Right lobe of liver (tissue), 6 donors: Measurements from ENCODE around the gene FAM241B. TPM values are rescaled to one million over a fixed set of nuclear protein-coding genes. Genes with fewer than 3 reads are reported as not detected.

Experiments
- ATAC-seq, 4 donors: fragments of 200-7000 bp; cut with Tn5 transposase; one replicate each; pipeline ENCODE4 v1.9.1; 2020; ENCODE audit warnings: mild to moderate bottlenecking in 4 of 4, moderate library complexity in 4 of 4
- DNase-seq, 3 donors: peaks; one replicate each; pipeline ENCODE4 v3.0.0-alpha.2; 2020
- H3K27ac ChIP-seq, 3 donors: fragments of 200-600 bp; one replicate each; pipeline ENCODE4 v1.8.0; 2022
- H3K27me3 ChIP-seq, 2 donors: fragments of 200-600 bp; one replicate each; pipeline ENCODE4 v1.8.0; 2022
- H3K36me3 ChIP-seq, 4 donors: fragments of 200-600 bp; sonication (generic) in 1 of 4; one replicate each; pipeline versions ENCODE4 v1.5.1 to v1.8.0; 2017 to 2022; ENCODE audit warnings: control low read depth in 1 of 4
- H3K4me1 ChIP-seq, 4 donors: fragments of 200-600 bp; sonication (generic) in 1 of 4; one replicate each; pipeline versions ENCODE4 v1.5.1 to v1.8.0; 2017 to 2022; ENCODE audit warnings: control low read depth in 1 of 4
- H3K4me3 ChIP-seq, 3 donors: fragments of 200-600 bp; one replicate each; pipeline ENCODE4 v1.8.0; 2022
- H3K9me3 ChIP-seq, 4 donors: fragments of 200-600 bp; sonication (generic) in 1 of 4; one replicate each; pipeline versions ENCODE4 v1.5.1 to v1.8.0; 2017 to 2022; ENCODE audit warnings: control low read depth in 1 of 4
- POLR2A ChIP-seq: fragments of 450-650 bp; IDR thresholded peaks from one replicate; pipeline ENCODE4 v1.6.1; 2017; ENCODE audit warnings: antibody characterized with exemption, mild to moderate bottlenecking
- WGBS: methylation state at CpG from one replicate; pipeline ENCODE4 v1.1.6; 2018; ENCODE audit warnings: low coverage, low lambda C conversion rate; ENCODE audit not compliant: insufficient coverage; ENCODE audit errors: missing lambda C conversion rate; 5-methylcytosine and 5-hydroxymethylcytosine counted together
- intact Hi-C, 2 donors: fragments of 100-400 bp; cut with DNase I; formaldehyde crosslinking; loops; one replicate each; pipeline versions ENCODE4 v1.11.2 to v1.14.1; 2022
- total RNA-seq, 6 experiments: library from RNA; depleted of rRNA in 2 of 6; stranded (reverse); fragments of >200 nt in 2 of 6; fragmentation: NEBNext Ultra II Directional in 3 of 6; extraction: Animal tissue kit (Norgen Biotek cat#: 25700) in 3 of 6; gene quantifications; one replicate each; pipeline versions ENCODE4 v1.1.0 to v1.2.4, GENCODE V29; 2016 to 2023
- TF ChIP-seq, protein P1 (sequence below), 4 donors: fragments of 200-600 bp in 3 of 4; fragments of 450-650 bp in 1 of 4; IDR thresholded peaks; one replicate each; pipeline versions ENCODE4 v1.5.1 to v1.8.0; 2016 to 2022; ENCODE audit warnings: antibody characterized with exemption in 4 of 4, mild to moderate bottlenecking in 2 of 4
- donor health status: DM: no; HTN: yes; CAD: no.
- donor health status: DM: no; HTN: no; CAD: no.
- donor health status: DM: no; HTN: no; CAD: no.
- donor health status: DM: no; HTN: yes; CAD: no.
- donor health status: DM: no; HTN: yes; CAD: no.

The FAM241B gene
- total RNA-seq, 6 experiments from 2014 or later, result 0.74 to 3.9 (median 1.5) TPM

DNA sequence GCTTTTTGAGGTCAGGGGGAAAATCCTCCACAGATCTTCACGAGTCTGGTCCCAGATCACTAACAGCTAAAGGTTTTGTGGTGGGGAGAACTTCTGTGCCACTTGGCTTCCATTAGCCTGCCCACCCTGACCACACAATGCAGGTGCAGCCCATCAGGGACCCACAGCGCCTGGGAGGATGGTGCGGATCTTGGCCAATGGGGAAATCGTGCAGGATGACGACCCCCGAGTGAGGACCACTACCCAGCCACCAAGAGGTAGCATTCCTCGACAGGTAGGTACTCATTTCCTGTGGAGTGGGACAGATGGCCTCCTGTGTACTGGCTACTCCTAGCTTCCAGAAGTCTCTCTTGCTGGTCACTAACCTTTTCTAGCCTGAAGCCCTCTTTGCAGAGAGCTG lies 1.5 kb downstream of the FAM241B start:
- H3K9me3 ChIP-seq, result no peaks in the 10 kb centered on the region
- no peaks in the 10 kb centered on the region for H3K27me3 ChIP-seq
- no peak overlapping the region for H3K4me3 ChIP-seq
- TF ChIP-seq, protein P1, sequence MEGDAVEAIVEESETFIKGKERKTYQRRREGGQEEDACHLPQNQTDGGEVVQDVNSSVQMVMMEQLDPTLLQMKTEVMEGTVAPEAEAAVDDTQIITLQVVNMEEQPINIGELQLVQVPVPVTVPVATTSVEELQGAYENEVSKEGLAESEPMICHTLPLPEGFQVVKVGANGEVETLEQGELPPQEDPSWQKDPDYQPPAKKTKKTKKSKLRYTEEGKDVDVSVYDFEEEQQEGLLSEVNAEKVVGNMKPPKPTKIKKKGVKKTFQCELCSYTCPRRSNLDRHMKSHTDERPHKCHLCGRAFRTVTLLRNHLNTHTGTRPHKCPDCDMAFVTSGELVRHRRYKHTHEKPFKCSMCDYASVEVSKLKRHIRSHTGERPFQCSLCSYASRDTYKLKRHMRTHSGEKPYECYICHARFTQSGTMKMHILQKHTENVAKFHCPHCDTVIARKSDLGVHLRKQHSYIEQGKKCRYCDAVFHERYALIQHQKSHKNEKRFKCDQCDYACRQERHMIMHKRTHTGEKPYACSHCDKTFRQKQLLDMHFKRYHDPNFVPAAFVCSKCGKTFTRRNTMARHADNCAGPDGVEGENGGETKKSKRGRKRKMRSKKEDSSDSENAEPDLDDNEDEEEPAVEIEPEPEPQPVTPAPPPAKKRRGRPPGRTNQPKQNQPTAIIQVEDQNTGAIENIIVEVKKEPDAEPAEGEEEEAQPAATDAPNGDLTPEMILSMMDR (IDR thresholded peaks at IDR 0.05), result no peak
- no peak overlapping the region for H3K27ac ChIP-seq
- H3K4me1 ChIP-seq, result no peaks in the 10 kb centered on the region
- DNase-seq (no peak), ATAC-seq (no peak)
- intact Hi-C loops, result loop anchor here in 1 of 2 donors (10.0 kb wide), 1 partner anchor 217 kb away; the partner anchor contains the start of gene TACR2
- WGBS, result 80% methylated on average over 1 of the region's 7 CpGs
- no peaks in the 10 kb centered on the region for H3K36me3 ChIP-seq

DNA sequence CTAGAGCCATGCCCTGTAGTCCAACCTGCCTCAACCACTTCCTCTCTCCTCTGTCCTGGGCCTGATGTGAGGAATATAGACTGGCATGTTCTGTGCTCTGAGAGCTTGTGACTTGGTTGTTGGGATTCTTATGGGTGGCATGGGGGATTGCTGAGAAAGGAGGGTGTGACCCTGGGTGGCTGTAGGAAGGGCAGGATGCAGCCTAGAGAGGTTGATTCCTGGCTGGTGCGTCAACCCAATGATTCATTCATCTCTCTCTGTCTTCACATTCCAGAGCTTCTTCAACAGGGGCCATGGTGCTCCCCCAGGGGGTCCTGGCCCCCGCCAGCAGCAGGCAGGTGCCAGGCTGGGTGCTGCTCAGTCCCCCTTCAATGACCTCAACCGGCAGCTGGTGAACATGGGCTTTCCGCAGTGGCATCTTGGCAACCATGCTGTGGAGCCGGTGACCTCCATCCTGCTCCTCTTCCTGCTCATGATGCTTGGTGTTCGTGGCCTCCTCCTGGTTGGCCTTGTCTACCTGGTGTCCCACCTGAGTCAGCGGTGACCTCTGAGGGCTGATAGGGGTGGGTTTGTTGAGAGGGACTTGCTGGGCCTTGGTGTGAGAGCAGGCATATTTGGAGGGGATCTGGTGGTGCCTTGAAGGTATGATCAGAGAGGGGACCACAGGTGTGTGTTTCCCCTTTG lies 2.6 kb downstream of the FAM241B start:
- intact Hi-C loops, result loop anchor here in 1 of 2 donors (10.0 kb wide), 1 partner anchor 218 kb away; the partner anchor contains the start of gene TACR2
- Histone ChIP-seq H3K4me3 (no peak overlapping the region), H3K36me3 (no peaks in the 10 kb centered on the region), H3K27me3 (no peaks in the 10 kb centered on the region), H3K27ac (no peak overlapping the region), H3K4me1 (no peaks in the 10 kb centered on the region), H3K9me3 (no peaks in the 10 kb centered on the region)
- no peak for ATAC-seq
- 100% methylated on average over 3 of the region's 7 CpGs for WGBS
- no peak for TF ChIP-seq POLR2A
- TF ChIP-seq, protein P1 (IDR thresholded peaks at IDR 0.05), result no peak
- no peak for DNase-seq

DNA sequence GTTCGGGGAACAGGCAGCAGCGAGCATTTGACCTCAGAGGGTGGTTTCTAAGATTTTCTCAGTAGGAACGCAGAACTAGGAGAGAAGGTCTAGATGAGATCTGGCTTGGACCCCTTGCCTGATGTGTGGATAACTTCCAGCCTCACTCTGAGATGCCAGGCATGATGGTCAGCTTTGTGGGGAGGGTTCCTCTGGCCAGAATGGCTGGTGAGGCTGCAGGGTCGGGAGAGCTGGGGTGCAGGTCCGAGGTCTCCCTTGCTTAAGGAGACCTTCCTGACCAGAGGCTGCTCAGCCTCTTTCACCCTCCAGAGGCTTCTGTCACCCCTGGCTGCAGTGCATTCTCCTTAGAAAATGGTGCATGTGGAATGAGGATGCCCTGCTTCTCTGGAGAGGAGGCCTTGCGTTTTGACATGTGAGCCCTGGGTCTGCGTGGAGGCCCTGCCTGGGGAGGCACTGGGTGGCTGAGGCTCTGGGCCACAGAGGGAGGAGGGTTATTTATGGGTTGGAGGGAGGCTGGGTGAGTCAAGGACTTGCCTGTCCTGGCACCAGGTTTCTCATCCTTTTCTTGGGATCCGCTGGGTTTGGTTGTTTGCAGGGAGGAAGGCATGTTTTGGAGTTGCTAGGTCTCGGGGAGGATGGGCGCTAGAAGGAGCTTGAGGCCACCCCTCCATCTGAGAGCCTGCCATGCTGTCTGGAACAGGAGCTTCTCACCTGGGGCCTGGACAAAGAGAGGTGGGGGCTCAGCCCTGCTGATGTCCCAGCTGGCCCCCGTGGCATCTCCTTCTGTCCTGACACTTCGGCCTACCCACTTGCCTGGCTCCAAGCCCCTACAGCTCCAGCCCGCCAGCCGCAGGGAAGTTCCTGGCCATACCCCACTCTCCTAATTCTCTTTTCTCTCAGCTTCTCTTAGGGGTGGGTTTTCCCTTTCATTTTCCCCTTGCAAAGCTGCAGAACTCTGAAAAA lies 3.9 kb downstream of the FAM241B start:
- no peaks in the 10 kb centered on the region for H3K4me1 ChIP-seq
- no peak for TF ChIP-seq POLR2A
- TF ChIP-seq, protein P1 (IDR thresholded peaks at IDR 0.05), result no peak
- no peaks in the 10 kb centered on the region for H3K36me3 ChIP-seq
- H3K27me3 ChIP-seq, result no peaks in the 10 kb centered on the region
- H3K9me3 ChIP-seq, result no peaks in the 10 kb centered on the region
- DNase-seq, result no peak
- H3K4me3 ChIP-seq, result no peak overlapping the region
- intact Hi-C loops, result loop anchor here in 1 of 2 donors (10.0 kb wide), 1 partner anchor 219 kb away; the partner anchor contains the start of gene TACR2
- ATAC-seq, result no peak
- 84% methylated on average over 6 of the region's 14 CpGs for WGBS
- H3K27ac ChIP-seq, result no peak overlapping the region

DNA sequence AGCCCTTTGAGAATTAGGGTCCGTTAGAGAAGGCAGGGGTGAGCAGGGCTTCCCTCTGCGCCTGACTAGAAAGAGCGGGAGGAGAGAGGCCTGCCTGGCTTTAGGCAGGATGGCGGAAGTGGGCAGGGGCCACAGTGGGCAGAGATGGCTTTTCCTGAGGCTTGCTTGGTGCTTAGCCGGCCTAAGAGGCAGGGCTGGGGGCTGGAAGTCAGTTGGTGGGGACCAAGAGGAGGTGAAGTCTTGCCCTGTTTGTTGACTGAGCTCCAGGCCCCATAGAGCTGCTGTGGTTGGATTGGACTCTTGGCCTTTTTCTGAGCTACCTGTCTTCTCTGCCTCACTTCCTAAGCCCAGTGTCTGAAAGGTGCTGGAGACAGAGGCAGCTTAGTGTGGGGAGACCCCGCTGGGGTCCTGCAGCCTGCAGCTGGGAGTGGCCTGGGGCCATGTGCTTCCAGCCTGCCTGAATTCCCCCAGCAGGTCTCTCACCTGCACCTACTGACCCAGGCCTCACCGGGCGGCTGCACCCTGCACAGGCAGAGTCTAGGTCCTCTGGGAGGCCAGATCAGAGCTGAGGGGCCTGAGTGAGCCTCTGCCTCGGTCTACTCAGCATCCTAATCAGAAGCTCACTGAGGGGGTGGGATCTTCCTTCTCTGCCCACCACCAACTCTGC lies 4.8 kb downstream of the FAM241B start:
- intact Hi-C loops, result loop anchor here in 1 of 2 donors (5.0 to 10.0 kb wide), 2 partner anchors 118 to 220 kb away; partner anchors contain the start of gene TACR2
- 80% methylated on average over 4 of the region's 9 CpGs for WGBS
- DNase-seq, result no peak

More for the DNA sequence above, 4.8 kb downstream of the FAM241B start:
- no peak for ATAC-seq
- no peaks in the 10 kb centered on the region for H3K27me3 ChIP-seq
- no peaks in the 10 kb centered on the region for H3K9me3 ChIP-seq
- no peak overlapping the region for H3K4me3 ChIP-seq
- H3K27ac ChIP-seq, result no peak overlapping the region
- no peaks in the 10 kb centered on the region for H3K36me3 ChIP-seq
- H3K4me1 ChIP-seq, result no peaks in the 10 kb centered on the region
- no peak for TF ChIP-seq POLR2A
- TF ChIP-seq, protein P1 (IDR thresholded peaks at IDR 0.05), result no peak
